ENCODE measurements around the gene RBM38. TPM values are rescaled to one million over a fixed set of nuclear protein-coding genes. Genes with fewer than 3 reads are reported as not detected.
"Not testable (repeated sequence)": the region's sequence is repeated elsewhere in the genome, so short reads cannot be mapped to it uniquely, and the experiment has no call there.

RBM38 gene
- total RNA-seq, 1 experiment from 2014 or later, result 39.9 TPM

GRCh38 chr20:57417830-57418780, 26.9 kb downstream of the RBM38 start:
- CTCF ChIA-PET, result no interaction called here
- POLR2A ChIA-PET, result no interaction called here
- no peak overlapping the region for H3K4me3 ChIP-seq (ENCODE audit: low read depth in 2 of 2, low read length in 2 of 2)
- no peaks in the 10 kb centered on the region for H3K27me3 ChIP-seq (ENCODE audit: control insufficient read depth, insufficient read depth, low read length)
- intact Hi-C loops (cut with micrococcal nuclease; ENCODE audit: unreplicated experiment), result no loop called here
- TF ChIP-seq CTCF (IDR thresholded peaks at IDR 0.05) (no peak), TCF7L2 (IDR thresholded peaks at IDR 0.05; ENCODE audit: low read depth, low read length) (no peak), REST (IDR thresholded peaks at IDR 0.05; ENCODE audit: insufficient read depth in 1 of 2, low read depth in 2 of 2, low read length in 1 of 2) (no peak), POLR2AphosphoS5 (IDR thresholded peaks at IDR 0.05; ENCODE audit: low read depth, low read length) (no peak), SIN3A (IDR thresholded peaks at IDR 0.05; ENCODE audit: borderline replicate concordance, insufficient read depth, low read depth, low read length) (no peak)
- BruUV-seq (replicated peaks), result no TSS peak
- H3K9me3 ChIP-seq (ENCODE audit: control insufficient read depth, insufficient read depth, low read depth, low read length), result no peaks in the 10 kb centered on the region
- H3K27ac ChIP-seq (ENCODE audit: low read length), result no peak overlapping the region
- no peak for ATAC-seq
- H3K4me1 ChIP-seq (ENCODE audit: control insufficient read depth, insufficient read depth, low read length), result no peaks in the 10 kb centered on the region; the same call in 1 of the 2 replicates
- in situ Hi-C loops (cut with HindIII; ENCODE audit: low pct_unique_long_range_greater_than_20kb, low sequenced_read_pairs), result no loop called here
- DNase-seq (ENCODE audit: low read depth, low spot score), result no peak
- no peaks in the 10 kb centered on the region for H3K36me3 ChIP-seq (ENCODE audit: control insufficient read depth, insufficient read depth, low read length)

GRCh38 chr20:57419479-57419878, 28.3 kb downstream of the RBM38 start:
- H3K9me3 ChIP-seq (ENCODE audit: control insufficient read depth, insufficient read depth, low read depth, low read length); H3K27ac ChIP-seq (ENCODE audit: low read length); intact Hi-C loops (cut with micrococcal nuclease; ENCODE audit: unreplicated experiment); H3K4me1 ChIP-seq (ENCODE audit: control insufficient read depth, insufficient read depth, low read length); ATAC-seq; in situ Hi-C loops (cut with HindIII; ENCODE audit: low pct_unique_long_range_greater_than_20kb, low sequenced_read_pairs); H3K27me3 ChIP-seq (ENCODE audit: control insufficient read depth, insufficient read depth, low read length); H3K4me3 ChIP-seq (ENCODE audit: low read depth in 2 of 2, low read length in 2 of 2); CTCF ChIA-PET; POLR2A ChIA-PET; H3K36me3 ChIP-seq (ENCODE audit: control insufficient read depth, insufficient read depth, low read length); DNase-seq (ENCODE audit: low read depth, low spot score); BruUV-seq (replicated peaks): not testable (repeated sequence)

Measured in Panc1 (cell line).